ENCODE measurements around the gene PDX1. TPM values are rescaled to one million over a fixed set of nuclear protein-coding genes. Genes with fewer than 3 reads are reported as not detected.

Gene PDX1
- total and polyA plus RNA-seq, 10 donors = not detected

DNA sequence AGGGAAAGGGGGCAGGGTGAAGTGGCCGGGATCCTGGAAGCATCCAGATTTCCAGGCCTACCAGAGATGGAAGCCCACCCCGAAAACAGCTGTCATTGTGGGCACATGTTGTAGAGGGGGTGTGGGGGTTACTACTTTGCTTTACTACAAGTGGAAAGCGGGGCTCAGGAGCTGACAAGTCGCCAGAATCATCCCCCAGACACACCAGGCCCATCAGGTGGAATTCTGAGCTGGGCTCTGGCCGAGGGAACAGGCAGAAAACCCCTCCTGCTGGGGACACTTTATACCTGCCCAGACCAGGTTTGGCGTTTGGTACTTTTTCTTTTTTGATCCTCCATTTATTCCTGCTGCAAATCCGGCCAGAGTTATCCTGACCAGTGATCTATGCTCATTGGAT is 45.5 kb downstream of the PDX1 start:
- no peaks in the 10 kb centered on the region for H3K36me3 ChIP-seq
- no peak for DNase-seq
- H3K9me3 ChIP-seq = no peaks in the 10 kb centered on the region
- H3K27ac ChIP-seq = no peak overlapping the region
- H3K27me3 ChIP-seq (replicated peaks in 1 of 7) = peaks cover 4 to 100% (median 92%) of the 10 kb centered on the region in 7 donors
- no peak for TF ChIP-seq POLR2AphosphoS5 (IDR thresholded peaks at IDR 0.05)
- TF ChIP-seq, protein P1, sequence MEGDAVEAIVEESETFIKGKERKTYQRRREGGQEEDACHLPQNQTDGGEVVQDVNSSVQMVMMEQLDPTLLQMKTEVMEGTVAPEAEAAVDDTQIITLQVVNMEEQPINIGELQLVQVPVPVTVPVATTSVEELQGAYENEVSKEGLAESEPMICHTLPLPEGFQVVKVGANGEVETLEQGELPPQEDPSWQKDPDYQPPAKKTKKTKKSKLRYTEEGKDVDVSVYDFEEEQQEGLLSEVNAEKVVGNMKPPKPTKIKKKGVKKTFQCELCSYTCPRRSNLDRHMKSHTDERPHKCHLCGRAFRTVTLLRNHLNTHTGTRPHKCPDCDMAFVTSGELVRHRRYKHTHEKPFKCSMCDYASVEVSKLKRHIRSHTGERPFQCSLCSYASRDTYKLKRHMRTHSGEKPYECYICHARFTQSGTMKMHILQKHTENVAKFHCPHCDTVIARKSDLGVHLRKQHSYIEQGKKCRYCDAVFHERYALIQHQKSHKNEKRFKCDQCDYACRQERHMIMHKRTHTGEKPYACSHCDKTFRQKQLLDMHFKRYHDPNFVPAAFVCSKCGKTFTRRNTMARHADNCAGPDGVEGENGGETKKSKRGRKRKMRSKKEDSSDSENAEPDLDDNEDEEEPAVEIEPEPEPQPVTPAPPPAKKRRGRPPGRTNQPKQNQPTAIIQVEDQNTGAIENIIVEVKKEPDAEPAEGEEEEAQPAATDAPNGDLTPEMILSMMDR (IDR thresholded peaks at IDR 0.05 in 8 of 11, conservative IDR thresholded peaks at IDR 0.05 in 3 of 11) = no peak
- no peak for TF ChIP-seq POLR2A (IDR thresholded peaks at IDR 0.05)
- 46 to 58% (median 55%) methylated on average over 7 of the region's 7 CpGs for WGBS, 5 donors
- intact Hi-C loops (cut with DNase I; ENCODE audit: low total_unique reads) = no loop called here
- peaks cover 16 to 57% (median 48%) of the 10 kb centered on the region in 6 donors for H3K4me1 ChIP-seq
- H3K4me3 ChIP-seq = no peak overlapping the region

DNA sequence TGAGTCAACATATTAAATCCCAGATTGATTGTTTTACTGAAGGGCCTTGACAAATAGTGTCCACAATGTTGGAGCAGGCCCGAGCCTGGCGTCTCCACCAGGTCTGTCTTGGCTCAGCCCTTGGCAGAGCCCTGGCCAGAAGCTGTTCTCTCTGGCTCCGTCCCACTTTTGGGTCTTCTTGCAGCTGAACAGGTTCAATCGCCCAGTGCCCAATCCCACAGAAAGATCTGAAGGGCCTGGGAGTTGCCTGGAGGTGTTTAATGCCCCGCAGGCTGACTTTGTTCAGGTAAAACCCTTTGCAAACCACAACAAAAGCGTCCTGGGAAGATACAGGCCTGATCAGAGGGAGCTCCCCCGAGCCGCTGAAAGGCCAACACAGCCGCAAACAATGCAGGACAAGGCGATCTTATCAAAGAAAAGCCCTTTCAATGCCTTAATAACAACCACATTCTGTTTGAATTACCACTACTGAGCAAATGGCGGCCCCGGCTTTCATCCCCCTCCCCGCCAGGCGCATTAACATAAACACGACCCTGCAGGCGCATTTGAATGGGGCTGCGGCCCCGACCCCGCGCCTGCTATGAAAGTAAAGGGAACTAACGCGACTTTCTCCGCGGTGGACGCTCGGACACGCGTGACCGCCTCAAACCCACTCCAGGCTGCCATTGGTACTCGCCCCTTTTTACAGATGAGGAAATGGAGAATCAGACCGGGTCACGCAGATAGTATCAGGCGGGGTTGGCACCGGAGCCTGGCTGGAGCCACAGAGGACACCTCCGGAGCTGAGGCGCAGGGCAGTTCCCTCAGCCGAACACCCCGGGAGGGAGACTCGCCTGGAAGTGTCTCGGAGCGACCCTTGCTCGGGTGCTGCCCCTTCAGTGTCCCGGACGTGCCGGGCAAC is 46.2 kb downstream of the PDX1 start:
- Histone ChIP-seq H3K9me3 (no peaks in the 10 kb centered on the region), H3K27me3 (replicated peaks in 1 of 7) (peaks cover 4 to 100% (median 92%) of the 10 kb centered on the region in 7 donors), H3K4me1 (peaks cover 9 to 57% (median 44%) of the 10 kb centered on the region in 6 donors), H3K36me3 (no peaks in the 10 kb centered on the region), H3K27ac (no peak overlapping the region), H3K4me3 (peak overlapping the region in 1 of 8 donors; percentile 59)
- TF ChIP-seq POLR2A (IDR thresholded peaks at IDR 0.05) = no peak
- TF ChIP-seq POLR2AphosphoS5 (IDR thresholded peaks at IDR 0.05) = no peak
- TF ChIP-seq, protein P1 (IDR thresholded peaks at IDR 0.05 in 8 of 11, conservative IDR thresholded peaks at IDR 0.05 in 3 of 11) = no peak
- 11 to 17% (median 14%) methylated on average over 29 to 45 of the region's 45 CpGs for WGBS, 5 donors
- DNase-seq = no peak
- intact Hi-C loops (cut with DNase I; ENCODE audit: low total_unique reads) = no loop called here

DNA sequence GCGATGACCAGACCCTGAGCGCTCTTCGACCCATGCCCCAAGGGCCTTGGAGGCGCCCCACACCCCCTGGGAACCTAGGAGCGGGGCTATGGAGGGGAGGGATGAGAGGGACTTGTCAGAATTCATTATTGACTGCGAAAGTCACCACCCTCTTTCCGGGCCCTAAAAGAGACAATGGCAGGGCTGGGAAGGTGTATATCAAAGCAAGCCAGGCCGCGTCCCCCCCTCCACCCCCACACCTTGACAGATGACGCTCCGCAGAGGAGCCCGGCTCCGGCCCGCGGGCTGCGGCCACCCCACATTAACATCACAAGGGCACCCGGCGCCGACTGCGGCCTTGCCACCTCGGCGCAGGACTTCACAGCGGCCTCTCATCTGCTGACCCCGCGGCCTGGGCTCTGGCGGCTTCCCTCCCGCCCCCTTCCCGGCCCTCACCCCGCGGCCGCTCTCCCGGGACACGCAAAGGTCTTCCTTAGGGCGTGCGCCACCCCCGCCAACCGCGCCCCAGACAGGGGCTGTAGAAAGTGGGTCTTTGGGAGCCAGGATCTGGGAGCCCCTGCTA is 46.9 kb downstream of the PDX1 start:
- H3K36me3 ChIP-seq = no peaks in the 10 kb centered on the region
- 4 to 5% (median 4%) methylated on average over 29 to 38 of the region's 38 CpGs for WGBS, 5 donors
- TF ChIP-seq POLR2A (IDR thresholded peaks at IDR 0.05) (no peak), POLR2AphosphoS5 (IDR thresholded peaks at IDR 0.05) (no peak)
- TF ChIP-seq, protein P1 (IDR thresholded peaks at IDR 0.05 in 8 of 11, conservative IDR thresholded peaks at IDR 0.05 in 3 of 11) = no peak
- peaks cover 8 to 52% (median 40%) of the 10 kb centered on the region in 6 donors for H3K4me1 ChIP-seq
- H3K27me3 ChIP-seq (replicated peaks in 1 of 7) = peaks cover 7 to 100% (median 92%) of the 10 kb centered on the region in 7 donors
- H3K4me3 ChIP-seq = peak overlapping the region in 1 of 8 donors; percentile 59
- DNase-seq = no peak
- H3K9me3 ChIP-seq = no peaks in the 10 kb centered on the region
- H3K27ac ChIP-seq = no peak overlapping the region
- intact Hi-C loops (cut with DNase I; ENCODE audit: low total_unique reads) = no loop called here

DNA sequence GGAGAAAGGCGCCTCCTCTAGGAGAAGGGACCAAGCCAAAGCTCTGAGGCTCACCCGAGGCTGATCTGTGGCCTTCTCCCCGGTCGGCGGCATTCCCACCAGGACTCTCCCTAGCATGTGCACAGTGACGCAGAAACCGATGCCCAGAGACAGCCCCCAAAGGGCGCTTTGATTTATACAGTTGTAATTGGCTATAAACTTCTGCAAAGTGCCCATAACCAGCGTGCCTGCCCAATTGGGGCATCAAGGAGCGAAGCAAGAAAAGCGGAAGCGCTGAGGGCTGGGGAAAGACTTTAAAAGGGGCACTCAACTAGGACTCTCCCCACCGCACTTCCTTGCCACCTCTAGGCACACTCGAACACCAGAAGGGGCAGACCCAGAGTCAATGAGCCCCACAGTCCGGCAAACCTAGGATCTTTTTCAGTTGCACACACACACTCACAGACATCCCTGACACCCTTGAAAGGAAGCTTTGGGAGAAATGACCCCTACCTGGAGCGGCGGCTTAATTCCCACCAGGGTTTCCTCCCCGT is 47.5 kb downstream of the PDX1 start:
- Histone ChIP-seq H3K36me3 (no peaks in the 10 kb centered on the region), H3K4me3 (peak overlapping the region in 1 of 8 donors; percentile 59), H3K4me1 (peaks cover 8 to 52% (median 40%) of the 10 kb centered on the region in 6 donors), H3K27me3 (replicated peaks in 1 of 7) (peaks cover 7 to 100% (median 94%) of the 10 kb centered on the region in 7 donors), H3K9me3 (no peaks in the 10 kb centered on the region), H3K27ac (no peak overlapping the region)
- DNase-seq = no peak
- intact Hi-C loops (cut with DNase I; ENCODE audit: low total_unique reads) = no loop called here
- WGBS, 5 donors = 2 to 6% (median 4%) methylated on average over 11 to 18 of the region's 18 CpGs
- TF ChIP-seq, protein P1 (IDR thresholded peaks at IDR 0.05 in 8 of 11, conservative IDR thresholded peaks at IDR 0.05 in 3 of 11) = no peak
- TF ChIP-seq POLR2A (IDR thresholded peaks at IDR 0.05) (no peak), POLR2AphosphoS5 (IDR thresholded peaks at IDR 0.05) (no peak)

Measured in spleen (tissue), 11 donors.